IPS-20b (cell line): ENCODE results near the gene ZBTB3.

Experiments
- H3K27ac ChIP-seq: one replicate; pipeline ENCODE4 v1.5.1; 2013; ENCODE audit warnings: low read length
- H3K27me3 ChIP-seq: 2 replicates; pipeline ENCODE4 v1.6.1; 2013; ENCODE audit warnings: mild to moderate bottlenecking, low read length, inconsistent platforms; ENCODE audit not compliant: insufficient read depth
- H3K36me3 ChIP-seq: 2 replicates; pipeline ENCODE4 v1.6.1; 2013; ENCODE audit warnings: low read depth, mild to moderate bottlenecking, inconsistent platforms, low read length, moderate library complexity; ENCODE audit not compliant: insufficient read depth
- H3K4me1 ChIP-seq: 2 replicates; pipeline ENCODE4 v1.6.1; 2013; ENCODE audit warnings: mild to moderate bottlenecking, control low read depth, inconsistent platforms, low read length, moderate library complexity; ENCODE audit not compliant: insufficient read depth
- H3K4me3 ChIP-seq: 2 replicates; pipeline ENCODE4 v1.5.1; 2013; ENCODE audit warnings: mild to moderate bottlenecking, low read length, inconsistent platforms
- H3K9ac ChIP-seq: 2 replicates; pipeline ENCODE4 v1.6.1; 2013; ENCODE audit warnings: low read depth, mild to moderate bottlenecking, inconsistent platforms, low read length, moderate library complexity
- H3K9me3 ChIP-seq: 2 replicates; pipeline ENCODE4 v1.6.1; 2013; ENCODE audit warnings: mild to moderate bottlenecking, low read depth, low read length, inconsistent platforms; ENCODE audit not compliant: insufficient read depth

Gene ZBTB3

GRCh38 chr11:62727165-62727871 lies 26.6 kb downstream of the ZBTB3 start, which contains the start of gene HNRNPUL2:
Gene HNRNPUL2 (minus strand): TSS chr11:62727457. CDS start chr11:62727156, 301 bp downstream.
- peak within 1 kb of the TSS; percentile 94 for H3K9ac ChIP-seq
- peak within 1 kb of the TSS; percentile 92 for H3K4me3 ChIP-seq
- H3K9me3 ChIP-seq: no peaks in the 10 kb centered on the region
- H3K27me3 ChIP-seq: no peaks in the 10 kb centered on the region
- H3K36me3 ChIP-seq: peaks cover 32% of the 10 kb centered on the region
- H3K27ac ChIP-seq: peak within 1 kb of the TSS; percentile 91
- H3K4me1 ChIP-seq: peaks cover 7% of the 10 kb centered on the region; the same call in 1 of the 2 replicates

DNA sequence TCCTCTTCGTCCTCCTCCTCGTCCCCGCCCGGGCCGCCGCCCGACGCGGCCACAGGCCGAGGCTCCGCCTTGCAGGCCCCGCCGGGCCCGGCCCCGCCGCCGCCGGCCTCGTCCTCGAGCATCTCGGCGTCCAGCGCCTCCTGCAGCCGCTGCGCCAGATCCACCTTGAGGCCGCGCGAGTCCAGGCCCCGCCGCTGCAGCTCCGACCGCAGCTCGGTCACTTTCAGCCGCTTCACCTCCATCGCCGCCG lies 27.1 kb downstream of the ZBTB3 start:
- H3K9me3 ChIP-seq: no peaks in the 10 kb centered on the region
- peak overlapping the region; percentile 92 for H3K4me3 ChIP-seq
- peaks cover 7% of the 10 kb centered on the region; the same call in 1 of the 2 replicates for H3K4me1 ChIP-seq
- no peaks in the 10 kb centered on the region for H3K27me3 ChIP-seq
- peaks cover 37% of the 10 kb centered on the region for H3K36me3 ChIP-seq
- peak overlapping the region; percentile 94; the same call in 1 of the 2 replicates for H3K9ac ChIP-seq
- H3K27ac ChIP-seq: peak overlapping the region; percentile 84

DNA sequence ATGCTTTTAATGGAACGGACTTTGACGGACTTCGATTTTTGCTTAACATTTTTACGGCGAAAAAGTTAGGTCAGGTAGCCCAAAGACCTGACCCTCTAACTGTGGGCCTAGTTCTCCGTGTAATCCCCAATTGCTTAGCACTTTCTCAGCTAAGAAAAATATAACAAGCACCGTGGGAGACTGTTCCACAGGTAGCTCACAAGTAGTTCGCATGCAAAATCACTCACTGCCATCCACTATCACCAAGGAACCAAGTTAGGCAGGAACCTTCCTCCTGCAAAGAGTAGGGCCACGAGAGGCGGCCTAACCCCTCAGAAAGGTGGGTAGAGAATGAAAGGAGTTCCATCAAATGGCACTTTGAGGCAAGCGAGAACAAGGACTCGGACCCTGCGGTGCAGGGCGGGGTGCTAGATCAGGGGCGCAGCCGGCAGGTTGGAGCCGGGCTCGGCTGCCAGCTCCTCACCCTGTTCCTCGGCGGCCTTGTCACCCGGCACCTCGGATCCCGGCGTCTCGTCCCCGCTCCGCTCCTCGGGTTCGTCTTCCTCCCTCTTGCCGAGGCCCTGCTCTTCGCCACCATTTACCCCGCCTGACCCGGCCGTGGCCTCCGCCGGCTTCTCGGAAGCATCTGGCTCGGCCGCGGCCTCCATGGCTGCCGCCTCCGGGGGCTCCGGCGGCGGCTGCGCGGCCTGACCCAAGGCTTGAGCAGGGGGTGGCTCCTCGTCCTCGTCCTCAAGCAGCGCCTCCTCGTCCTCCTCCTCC lies 27.6 kb downstream of the ZBTB3 start:
- no peaks in the 10 kb centered on the region for H3K9me3 ChIP-seq
- H3K4me3 ChIP-seq: peak overlapping the region; percentile 92
- peaks cover 7% of the 10 kb centered on the region; the same call in 1 of the 2 replicates for H3K4me1 ChIP-seq
- peak overlapping the region; percentile 94 for H3K9ac ChIP-seq
- no peaks in the 10 kb centered on the region for H3K27me3 ChIP-seq
- peaks cover 40% of the 10 kb centered on the region for H3K36me3 ChIP-seq
- H3K27ac ChIP-seq: no peak overlapping the region

DNA sequence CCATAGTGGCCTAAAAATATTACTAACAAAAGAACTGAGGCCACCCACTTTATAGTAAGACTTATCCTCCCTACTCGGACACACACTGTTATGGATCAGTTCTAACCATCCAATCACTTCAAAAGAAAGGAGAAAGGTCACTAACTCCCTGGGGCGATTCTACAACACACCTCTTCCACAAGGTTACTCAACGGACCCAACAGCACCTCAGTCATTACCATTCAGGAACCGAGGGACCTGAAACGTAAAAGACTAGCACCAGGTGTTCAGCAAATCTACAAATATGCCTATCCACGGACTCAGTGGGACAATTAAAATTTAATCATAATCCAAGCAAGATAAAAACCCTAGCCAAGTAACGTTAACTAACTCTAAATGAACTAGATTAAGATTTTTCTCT lies 28.3 kb downstream of the ZBTB3 start:
- Histone ChIP-seq H3K4me3 (peak overlapping the region; percentile 92), H3K36me3 (peaks cover 43% of the 10 kb centered on the region)

GRCh38 chr11:62724171-62724570 lies 29.8 kb downstream of the ZBTB3 start:
- peaks cover 7% of the 10 kb centered on the region; the same call in 1 of the 2 replicates for H3K4me1 ChIP-seq
- peaks cover 58% of the 10 kb centered on the region for H3K36me3 ChIP-seq
- no peaks in the 10 kb centered on the region for H3K9me3 ChIP-seq
- H3K27ac ChIP-seq: no peak overlapping the region
- H3K9ac ChIP-seq: no peak overlapping the region
- H3K4me3 ChIP-seq: peak overlapping the region; percentile 92; the same call in 1 of the 2 replicates
- H3K27me3 ChIP-seq: no peaks in the 10 kb centered on the region

More for the DNA sequence above, 28.3 kb downstream of the ZBTB3 start:
- peak overlapping the region; percentile 94 for H3K9ac ChIP-seq
- H3K27me3 ChIP-seq: no peaks in the 10 kb centered on the region
- H3K4me1 ChIP-seq: peaks cover 7% of the 10 kb centered on the region; the same call in 1 of the 2 replicates
- H3K9me3 ChIP-seq: no peaks in the 10 kb centered on the region
- no peak overlapping the region for H3K27ac ChIP-seq

GRCh38 chr11:62721994-62722393 lies 32.0 kb downstream of the ZBTB3 start:
- no peak overlapping the region for H3K4me3 ChIP-seq
- no peaks in the 10 kb centered on the region for H3K27me3 ChIP-seq
- peaks cover 7% of the 10 kb centered on the region; the same call in 1 of the 2 replicates for H3K4me1 ChIP-seq
- no peak overlapping the region for H3K9ac ChIP-seq
- no peak overlapping the region for H3K27ac ChIP-seq
- peaks cover 80% of the 10 kb centered on the region for H3K36me3 ChIP-seq
- no peaks in the 10 kb centered on the region for H3K9me3 ChIP-seq

DNA sequence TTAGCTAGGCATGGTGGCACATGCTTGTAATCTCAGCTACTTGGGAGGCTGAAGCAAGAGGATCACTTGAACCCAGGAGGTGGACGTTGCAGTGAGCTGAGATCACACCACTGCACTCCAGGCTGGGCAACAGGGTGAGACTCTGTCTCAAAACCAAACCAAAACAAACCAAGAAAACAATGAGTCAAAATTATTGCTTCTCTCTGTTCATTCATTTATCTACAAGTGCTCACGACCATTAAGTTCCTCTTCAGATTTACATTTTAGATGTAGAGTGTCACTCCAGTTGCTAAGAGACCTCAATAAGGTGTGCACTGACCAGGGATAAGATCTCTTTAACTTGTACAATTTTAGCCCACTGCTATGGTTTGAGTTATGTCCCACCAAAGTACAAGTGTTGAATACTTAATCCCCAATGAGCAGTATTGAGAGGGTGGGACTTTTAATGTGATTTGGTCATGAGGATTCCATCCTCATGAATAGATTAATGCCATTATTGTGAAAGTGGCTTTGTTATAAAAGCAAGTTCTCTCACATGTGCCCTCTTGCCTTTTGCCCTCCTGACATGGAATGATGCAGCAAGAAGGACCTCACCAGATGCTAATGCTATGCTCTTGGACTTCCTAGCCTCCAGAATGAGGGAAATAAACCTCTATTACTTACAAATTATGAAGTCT lies 34.5 kb downstream of the ZBTB3 start:
- Histone ChIP-seq H3K4me3 (no peak overlapping the region), H3K36me3 (peaks cover 99% of the 10 kb centered on the region), H3K27ac (no peak overlapping the region), H3K9ac (no peak overlapping the region), H3K9me3 (no peaks in the 10 kb centered on the region), H3K4me1 (peaks cover 4% of the 10 kb centered on the region; the same call in 1 of the 2 replicates), H3K27me3 (no peaks in the 10 kb centered on the region)

DNA sequence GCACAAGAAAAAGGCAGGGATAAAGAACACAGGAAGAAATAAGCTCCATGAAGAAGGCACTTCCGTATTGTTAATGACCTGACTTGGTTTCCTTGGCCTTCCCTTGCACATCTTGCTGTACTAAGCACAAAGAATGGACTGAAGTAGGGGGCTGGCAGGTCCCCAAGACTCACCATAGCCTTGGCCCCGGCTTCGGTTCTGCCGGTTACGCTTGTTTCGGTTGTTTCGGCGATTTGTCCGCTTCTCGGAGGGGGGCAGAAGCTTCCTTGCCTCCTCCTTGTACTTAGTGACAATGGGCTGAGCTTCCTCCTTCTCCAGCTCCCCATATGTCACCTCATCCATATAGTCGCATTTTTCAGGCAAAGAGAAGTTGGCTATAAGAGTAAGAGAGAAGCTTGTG lies 37.1 kb downstream of the ZBTB3 start:
- peaks cover 96% of the 10 kb centered on the region for H3K36me3 ChIP-seq
- no peaks in the 10 kb centered on the region for H3K27me3 ChIP-seq
- peaks cover 4% of the 10 kb centered on the region; the same call in 1 of the 2 replicates for H3K4me1 ChIP-seq
- no peaks in the 10 kb centered on the region for H3K9me3 ChIP-seq
- H3K4me3 ChIP-seq: no peak overlapping the region
- no peak overlapping the region for H3K27ac ChIP-seq
- H3K9ac ChIP-seq: no peak overlapping the region

DNA sequence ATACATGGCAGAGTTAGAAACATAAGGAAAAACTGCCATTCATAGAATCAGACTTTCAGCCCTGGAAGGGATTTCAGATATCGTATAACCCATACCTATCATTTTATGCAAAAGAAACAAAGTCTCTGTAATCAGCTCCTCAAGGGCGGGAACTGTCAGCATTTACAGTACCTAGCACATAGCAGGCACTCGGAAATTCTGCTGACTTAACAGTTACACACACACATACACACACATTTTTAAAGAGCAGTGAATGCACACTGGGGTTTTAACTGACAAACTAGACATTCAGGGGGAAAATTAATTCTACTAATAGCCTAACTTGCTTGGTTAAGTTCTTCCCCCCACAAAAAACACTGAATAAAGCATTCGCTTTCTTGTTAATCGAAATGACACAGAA lies 37.8 kb downstream of the ZBTB3 start:
- peaks cover 96% of the 10 kb centered on the region for H3K36me3 ChIP-seq
- no peaks in the 10 kb centered on the region for H3K9me3 ChIP-seq
- H3K27ac ChIP-seq: no peak overlapping the region
- no peak overlapping the region for H3K4me3 ChIP-seq
- H3K4me1 ChIP-seq: peaks cover 4% of the 10 kb centered on the region; the same call in 1 of the 2 replicates
- no peak overlapping the region for H3K9ac ChIP-seq
- H3K27me3 ChIP-seq: no peaks in the 10 kb centered on the region

GRCh38 chr11:62715150-62716130 lies 38.5 kb downstream of the ZBTB3 start:
- Histone ChIP-seq H3K9me3 (no peaks in the 10 kb centered on the region), H3K27me3 (no peaks in the 10 kb centered on the region), H3K27ac (no peak overlapping the region), H3K9ac (no peak overlapping the region), H3K4me1 (peaks cover 7% of the 10 kb centered on the region; the same call in 1 of the 2 replicates), H3K36me3 (peaks cover 96% of the 10 kb centered on the region), H3K4me3 (no peak overlapping the region)

GRCh38 chr11:62713343-62713742 lies 40.6 kb downstream of the ZBTB3 start:
- H3K27ac ChIP-seq: no peak overlapping the region
- H3K36me3 ChIP-seq: peaks cover 79% of the 10 kb centered on the region

More at GRCh38 chr11:62713343-62713742, 40.6 kb downstream of the ZBTB3 start:
- no peak overlapping the region for H3K9ac ChIP-seq
- H3K27me3 ChIP-seq: no peaks in the 10 kb centered on the region
- no peaks in the 10 kb centered on the region for H3K9me3 ChIP-seq
- H3K4me1 ChIP-seq: peaks cover 17% of the 10 kb centered on the region; the same call in 1 of the 2 replicates
- H3K4me3 ChIP-seq: no peak overlapping the region
